ENCODE measurements around the gene PPFIA2. TPM values are rescaled to one million over a fixed set of nuclear protein-coding genes. Genes with fewer than 3 reads are reported as not detected.

PPFIA2 gene
- total and polyA plus RNA-seq, 8 donors, result 0.15 to 9.9 (median 2.2) TPM

GRCh38 chr12:81332054-81332453 is 427.1 kb downstream of the PPFIA2 start:
- WGBS, 5 donors, result 43 to 55% (median 51%) methylated on average over 4 of the region's 4 CpGs
- H3K4me1 ChIP-seq, result no peaks in the 10 kb centered on the region
- no peak for DNase-seq
- H3K4me3 ChIP-seq, result no peak overlapping the region
- H3K9me3 ChIP-seq, result no peaks in the 10 kb centered on the region
- no peak for TF ChIP-seq CTCF (IDR thresholded peaks at IDR 0.05)
- TF ChIP-seq EP300 (IDR thresholded peaks at IDR 0.05), result no peak
- no peak for TF ChIP-seq POLR2AphosphoS5 (IDR thresholded peaks at IDR 0.05)
- TF ChIP-seq POLR2A (IDR thresholded peaks at IDR 0.05), result no peak
- no peak overlapping the region for H3K27ac ChIP-seq
- no peaks in the 10 kb centered on the region for H3K27me3 ChIP-seq
- intact Hi-C loops (cut with DNase I; ENCODE audit: low total_unique reads), result no loop called here
- no peaks in the 10 kb centered on the region for H3K36me3 ChIP-seq

GRCh38 chr12:81330480-81330879 is 428.7 kb downstream of the PPFIA2 start:
- intact Hi-C loops (cut with DNase I; ENCODE audit: low total_unique reads), result no loop called here
- H3K4me3 ChIP-seq, result no peak overlapping the region
- no peaks in the 10 kb centered on the region for H3K9me3 ChIP-seq
- DNase-seq, result no peak
- 90 to 99% (median 95%) methylated on average over 1 of the region's 1 CpG for WGBS, 5 donors
- no peak for TF ChIP-seq POLR2AphosphoS5 (IDR thresholded peaks at IDR 0.05)
- no peak for TF ChIP-seq EP300 (IDR thresholded peaks at IDR 0.05)
- no peak for TF ChIP-seq CTCF (IDR thresholded peaks at IDR 0.05)
- no peak for TF ChIP-seq POLR2A (IDR thresholded peaks at IDR 0.05)
- no peaks in the 10 kb centered on the region for H3K4me1 ChIP-seq
- no peaks in the 10 kb centered on the region for H3K36me3 ChIP-seq
- no peak overlapping the region for H3K27ac ChIP-seq
- no peaks in the 10 kb centered on the region for H3K27me3 ChIP-seq

GRCh38 chr12:81329085-81329484 is 430.1 kb downstream of the PPFIA2 start:
- Histone ChIP-seq H3K27ac (no peak overlapping the region), H3K4me1 (no peaks in the 10 kb centered on the region), H3K4me3 (no peak overlapping the region), H3K27me3 (no peaks in the 10 kb centered on the region), H3K36me3 (no peaks in the 10 kb centered on the region), H3K9me3 (no peaks in the 10 kb centered on the region)
- DNase-seq, result no peak
- WGBS, 5 donors, result 56 to 81% (median 66%) methylated on average over 2 of the region's 2 CpGs
- intact Hi-C loops (cut with DNase I; ENCODE audit: low total_unique reads), result no loop called here
- TF ChIP-seq CTCF (IDR thresholded peaks at IDR 0.05), result no peak

- no peaks in the 10 kb centered on the region for H3K9me3 ChIP-seq
- H3K4me1 ChIP-seq, result no peaks in the 10 kb centered on the region
- no peak overlapping the region for H3K4me3 ChIP-seq
- intact Hi-C loops (cut with DNase I; ENCODE audit: low total_unique reads), result no loop called here
- no peaks in the 10 kb centered on the region for H3K36me3 ChIP-seq
- no peak overlapping the region for H3K27ac ChIP-seq
- TF ChIP-seq EP300 (IDR thresholded peaks at IDR 0.05) (no peak), POLR2AphosphoS5 (IDR thresholded peaks at IDR 0.05) (no peak), POLR2A (IDR thresholded peaks at IDR 0.05) (no peak), CTCF (IDR thresholded peaks at IDR 0.05) (no peak)
- no peaks in the 10 kb centered on the region for H3K27me3 ChIP-seq
- DNase-seq, result no peak
Measured at GRCh38 chr12:81327425-81327824, 431.7 kb downstream of the PPFIA2 start.

GRCh38 chr12:81325086-81325485 is 434.1 kb downstream of the PPFIA2 start:
- no peak overlapping the region for H3K4me3 ChIP-seq
- TF ChIP-seq EP300 (IDR thresholded peaks at IDR 0.05) (no peak), CTCF (IDR thresholded peaks at IDR 0.05) (no peak), POLR2A (IDR thresholded peaks at IDR 0.05) (no peak), POLR2AphosphoS5 (IDR thresholded peaks at IDR 0.05) (no peak)
- H3K9me3 ChIP-seq, result no peaks in the 10 kb centered on the region
- no peaks in the 10 kb centered on the region for H3K36me3 ChIP-seq
- no peak overlapping the region for H3K27ac ChIP-seq
- DNase-seq, result no peak
- H3K4me1 ChIP-seq, result no peaks in the 10 kb centered on the region
- intact Hi-C loops (cut with DNase I; ENCODE audit: low total_unique reads), result no loop called here
- no peaks in the 10 kb centered on the region for H3K27me3 ChIP-seq

Data from stomach (tissue), 9 donors.